GM19395 (cell line): ENCODE results near the gene ZNFX1.
A peak's percentile ranks its signal among the peaks of the same experiment; 100 is the strongest.

Source experiments
- ATAC-seq: cut with Tn5 transposase; IDR thresholded peaks from one replicate; pipeline ENCODE4 v1.9.1; 2021; ENCODE audit warnings: mild to moderate bottlenecking, moderate library complexity; ENCODE audit not compliant: unreplicated experiment

Gene ZNFX1

DNA sequence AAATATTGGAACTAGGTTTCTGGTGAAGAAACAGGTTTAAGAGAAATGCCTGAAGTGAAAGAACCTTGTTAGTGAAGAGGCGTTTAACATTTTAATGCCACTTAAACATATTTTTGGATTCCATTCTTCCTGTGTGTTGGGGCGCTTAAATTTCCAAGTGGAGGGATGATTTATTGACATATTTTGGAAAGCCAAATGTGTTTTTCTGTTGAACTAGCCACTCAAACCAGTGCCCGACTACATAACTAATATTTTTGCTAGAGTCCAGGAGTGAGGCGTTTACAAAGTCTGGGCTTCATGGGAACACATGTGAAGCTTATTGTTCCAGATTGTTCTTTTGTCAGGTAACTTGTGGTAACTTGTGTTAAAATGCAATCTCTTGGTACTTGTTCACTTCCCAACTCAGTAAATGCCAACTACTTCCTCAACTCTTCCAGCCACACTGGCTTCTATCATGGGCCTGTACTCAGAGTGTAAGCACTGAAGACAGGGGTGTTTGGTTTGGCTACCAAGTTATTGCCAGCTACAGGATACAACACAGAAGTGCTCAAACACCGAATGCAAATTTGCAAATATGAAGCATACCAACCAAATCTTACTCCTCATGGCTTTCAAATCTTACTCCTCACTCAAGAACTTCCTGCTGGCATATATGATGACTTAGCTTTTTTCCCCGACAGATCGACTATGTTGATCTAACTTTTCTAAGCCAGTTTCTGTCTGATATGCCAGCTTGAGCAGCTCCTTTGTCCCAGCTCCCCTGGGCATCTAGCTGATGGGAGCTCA is 2.0 kb upstream of the ZNFX1 start:
- no peak for ATAC-seq

DNA sequence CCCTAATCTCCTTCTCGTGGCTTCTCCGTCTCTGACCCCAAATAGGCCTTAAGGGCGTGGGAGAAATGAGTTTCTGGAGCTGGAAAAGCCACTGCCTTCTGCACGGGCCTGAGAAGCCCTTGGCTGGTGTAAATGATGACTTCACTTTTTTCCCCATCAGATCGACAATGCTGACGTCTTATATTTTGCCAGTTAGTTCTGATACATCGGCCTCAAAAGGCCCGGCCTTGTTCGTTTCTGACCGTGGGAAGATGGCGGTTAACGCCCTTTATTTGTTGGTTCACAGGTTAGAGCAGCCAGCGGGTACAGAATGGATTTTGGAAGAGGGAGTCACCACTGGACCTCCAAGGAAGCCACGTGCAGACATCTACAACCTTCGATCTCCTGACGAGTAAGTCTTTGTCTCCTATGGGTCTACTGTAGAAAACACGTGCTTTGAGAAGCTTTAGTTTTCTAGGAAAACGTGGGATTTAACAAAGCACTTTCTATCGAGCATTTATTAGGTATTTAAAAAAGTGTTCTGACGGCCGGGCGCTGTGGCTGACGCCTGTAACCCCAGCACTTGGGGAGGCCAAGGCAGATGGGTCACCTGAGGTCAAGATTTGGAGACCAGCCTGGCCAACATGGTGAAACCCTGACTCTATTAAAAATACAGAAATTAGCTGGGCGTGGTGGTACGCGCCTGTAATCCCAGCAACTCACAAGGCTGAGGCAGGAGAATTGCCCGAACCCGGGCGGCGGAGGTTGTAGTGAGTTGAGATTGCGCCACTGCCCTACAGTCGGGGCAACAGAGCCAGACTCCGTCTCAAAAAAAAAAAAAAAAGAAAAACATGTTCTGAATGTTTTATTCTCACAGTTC is 1.2 kb upstream of the ZNFX1 start:
- ATAC-seq: no peak

DNA sequence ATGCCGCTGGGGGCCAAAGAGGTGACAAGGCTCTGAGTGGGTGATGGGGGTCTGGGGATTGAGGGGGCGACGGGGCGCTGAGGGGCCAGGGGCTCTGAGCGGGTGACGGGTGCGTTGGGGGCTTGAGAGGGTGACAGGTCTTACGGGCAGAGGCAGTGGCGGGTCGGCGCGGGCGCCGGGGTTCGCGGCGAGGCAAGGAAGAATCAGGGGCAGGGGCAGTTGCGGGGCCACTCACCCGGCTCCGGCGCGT is 146 bp downstream of the ZNFX1 start:
- ATAC-seq: no peak

DNA sequence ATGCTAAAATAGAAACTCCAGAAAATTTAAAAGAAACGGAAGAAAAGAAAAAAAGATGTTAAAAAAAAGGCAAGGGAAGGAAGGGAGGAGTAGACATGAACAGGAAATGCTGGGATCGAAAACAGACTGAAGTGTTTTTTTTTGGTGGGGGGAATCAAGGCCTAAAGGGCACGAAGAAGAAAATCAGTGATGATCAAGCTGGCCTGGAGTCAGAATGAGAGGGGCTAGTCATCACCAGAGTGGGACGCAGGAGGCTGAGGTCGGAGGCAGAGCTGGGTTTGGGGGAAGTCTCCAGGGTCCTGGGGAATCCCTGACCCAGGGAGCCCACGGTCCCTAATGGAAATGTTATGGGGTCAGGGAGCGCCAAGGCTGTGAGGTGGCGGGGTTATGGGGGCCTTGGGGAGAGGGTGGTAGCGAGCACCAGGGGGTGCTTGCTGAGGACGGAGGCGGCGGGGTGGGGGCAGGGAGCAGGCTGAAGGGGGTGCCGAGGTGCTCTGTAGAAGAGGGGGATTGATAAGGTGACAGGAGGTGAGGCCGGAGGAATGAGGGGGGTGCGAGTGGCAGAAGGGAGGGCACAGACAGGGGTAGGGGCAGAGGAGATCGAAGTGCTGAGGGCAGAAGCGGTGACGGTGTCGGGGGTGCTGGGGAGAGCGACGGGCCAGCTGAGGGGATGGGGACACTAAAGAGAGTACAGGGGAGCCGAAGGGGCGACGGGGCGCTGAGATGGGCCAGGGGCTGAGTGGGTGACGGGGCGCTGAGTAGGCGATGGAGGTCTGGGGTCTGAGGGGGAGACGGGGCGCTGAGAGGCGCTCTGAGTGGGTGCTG is 684 bp downstream of the ZNFX1 start:
- no peak for ATAC-seq

DNA sequence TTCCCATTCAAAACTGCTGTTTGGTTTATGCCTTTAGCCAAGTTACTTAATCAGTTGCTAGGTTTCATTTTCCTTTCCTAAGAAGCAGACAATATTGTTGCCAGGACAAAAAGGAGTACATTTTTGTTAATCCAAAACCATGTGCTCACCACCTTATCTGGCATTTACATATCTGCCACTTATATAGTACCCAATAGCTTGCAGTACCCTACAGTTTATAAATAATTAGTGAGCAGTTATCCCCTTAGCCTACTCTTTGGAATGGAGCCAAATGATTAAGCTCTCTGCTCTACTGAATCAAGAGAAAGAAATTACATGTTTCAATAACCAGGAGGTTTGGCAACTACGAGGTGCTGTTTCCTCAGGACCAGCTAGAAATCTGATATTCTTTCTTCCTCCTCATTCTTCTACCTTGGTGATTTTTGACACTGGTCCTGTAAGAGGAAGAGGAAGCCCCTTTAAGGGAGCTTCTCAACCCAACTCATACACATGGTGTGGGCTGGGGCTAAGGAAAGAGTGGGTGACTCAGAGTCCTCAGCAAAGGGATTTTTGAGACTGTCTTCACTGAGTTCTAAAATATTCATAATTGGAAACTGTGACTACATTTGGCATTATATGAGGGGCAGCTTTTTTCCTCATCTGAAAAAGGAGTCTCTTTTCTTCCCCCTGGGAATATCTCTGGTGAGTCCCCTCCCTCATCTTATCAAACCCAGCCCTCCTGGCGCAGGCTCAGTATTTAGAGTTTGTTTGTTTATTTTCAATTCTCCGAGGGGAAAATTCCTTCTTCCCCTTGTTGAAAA is 1.5 kb downstream of the ZNFX1 start:
- no peak for ATAC-seq

DNA sequence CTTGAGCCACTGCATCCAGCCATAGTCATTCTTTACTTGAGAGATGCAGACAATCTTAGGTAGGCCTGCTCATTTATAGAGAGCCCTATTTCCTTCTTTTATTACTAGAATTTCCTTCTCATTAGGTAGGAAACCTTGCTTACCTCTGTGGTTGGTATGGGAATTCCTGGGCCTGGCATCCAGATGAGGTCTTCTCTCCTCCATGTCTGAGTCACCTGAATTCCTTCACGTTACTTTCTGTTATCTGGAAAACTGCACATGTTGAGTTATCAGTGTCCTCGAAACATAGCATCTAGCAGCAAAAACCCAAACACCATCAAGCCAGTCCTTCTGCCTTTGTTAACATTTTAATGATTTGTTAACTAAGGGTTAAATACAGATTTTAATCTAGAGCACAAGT is 2.2 kb downstream of the ZNFX1 start:
- no peak for ATAC-seq

DNA sequence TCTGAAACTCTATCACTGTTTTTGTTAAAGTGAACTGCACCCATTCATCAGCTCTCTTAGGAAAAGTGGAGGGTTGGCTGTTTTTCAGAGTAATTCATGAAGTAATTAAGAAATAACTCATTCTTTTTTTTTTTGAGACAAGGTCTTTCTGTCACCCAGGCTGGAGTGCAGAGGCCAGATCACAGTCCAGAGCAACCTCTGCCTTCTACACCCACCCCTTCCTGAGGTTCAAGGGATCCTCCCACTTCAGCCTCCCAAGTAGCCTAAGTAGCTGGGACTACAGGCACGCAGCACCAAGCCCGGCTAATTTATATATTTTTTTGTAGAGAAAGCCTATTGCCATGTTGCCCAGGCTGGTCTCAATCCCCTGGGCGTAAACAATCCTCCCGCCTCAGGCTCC is 2.6 kb downstream of the ZNFX1 start:
- no peak for ATAC-seq

DNA sequence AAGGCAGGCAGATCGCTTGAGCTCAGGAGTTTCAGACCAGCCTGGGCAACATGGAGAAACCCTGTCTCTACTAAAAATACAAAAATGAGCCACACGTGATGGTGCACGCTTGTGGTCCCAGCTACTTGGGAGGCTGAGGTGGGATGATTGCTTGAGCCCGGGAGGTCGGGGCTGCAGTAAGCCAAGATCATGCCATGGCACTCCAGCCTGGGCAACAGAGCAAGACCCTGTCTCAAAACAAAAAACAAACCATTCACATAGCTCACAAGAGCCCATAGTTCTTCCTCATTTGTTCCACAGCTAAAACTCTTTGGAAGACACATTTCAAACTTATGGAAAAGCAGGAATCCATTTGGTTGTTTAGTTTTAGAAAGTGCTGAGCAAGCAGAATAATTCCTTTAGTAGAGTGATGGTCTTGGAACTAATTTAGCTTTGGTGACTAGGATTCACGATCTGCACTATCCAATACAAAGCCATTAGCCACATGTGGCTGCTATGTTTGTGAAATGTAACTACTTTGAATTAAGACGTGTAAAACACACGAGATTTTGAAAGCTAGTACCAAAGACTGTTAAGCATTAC is 4.1 kb downstream of the ZNFX1 start:
- ATAC-seq: no peak

DNA sequence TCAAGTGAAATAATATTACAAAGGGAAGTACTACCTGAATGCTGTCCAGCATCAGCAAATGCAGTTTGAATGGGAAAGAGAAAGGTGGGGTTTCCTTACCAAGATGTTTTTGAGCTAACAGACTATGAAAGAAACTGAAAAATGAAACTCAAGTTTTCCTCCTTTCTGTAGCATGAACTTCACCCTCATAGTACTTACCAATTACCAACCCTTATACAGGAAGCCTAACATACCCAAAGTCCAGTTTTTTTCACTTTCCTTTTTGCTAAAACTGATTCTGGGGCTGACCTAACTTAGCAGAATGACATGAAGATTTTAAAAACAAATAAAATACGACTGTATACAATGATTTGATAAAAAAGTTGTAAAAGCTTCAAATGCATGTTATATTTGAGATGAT is 5.2 kb downstream of the ZNFX1 start:
- ATAC-seq: peak; percentile 53

DNA sequence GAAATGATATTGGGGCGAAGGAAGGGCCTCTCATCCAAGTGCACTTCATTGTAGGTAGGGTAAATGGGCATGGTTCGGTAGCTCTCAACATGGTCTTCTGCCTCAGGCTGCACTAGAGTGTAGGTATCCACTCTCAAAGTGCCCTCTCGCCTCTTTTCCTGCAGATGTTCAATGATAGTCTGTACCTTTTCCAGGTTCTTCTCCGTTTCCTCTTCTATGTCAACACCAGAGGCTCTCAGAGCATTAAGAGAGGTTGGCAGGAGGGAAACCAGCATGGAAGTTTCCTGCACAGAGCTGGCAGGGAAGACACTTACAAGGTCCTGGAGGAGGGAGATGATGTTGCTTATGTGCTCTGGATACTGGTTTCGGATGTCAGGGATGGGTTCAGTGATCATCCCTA is 7.1 kb downstream of the ZNFX1 start:
- no peak for ATAC-seq

DNA sequence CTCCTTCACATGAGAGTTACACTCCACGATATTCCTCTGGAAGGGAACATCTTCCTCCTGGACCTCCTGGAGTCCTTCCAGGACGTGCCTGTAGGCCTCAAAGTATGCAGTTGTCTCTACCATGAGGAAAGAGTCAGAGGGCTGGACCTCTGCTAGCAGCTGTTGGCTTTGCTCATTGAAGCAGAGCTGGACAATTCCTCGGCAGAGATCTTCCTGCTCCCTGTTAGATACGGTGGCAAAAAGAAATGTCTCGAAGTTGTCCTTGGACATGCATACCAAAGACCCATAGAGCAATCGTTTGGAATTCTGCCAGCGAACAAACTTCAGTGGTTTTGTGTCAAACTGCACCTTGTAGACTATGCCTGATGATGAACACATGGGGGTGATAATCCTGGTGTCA is 7.7 kb downstream of the ZNFX1 start:
- ATAC-seq: no peak

DNA sequence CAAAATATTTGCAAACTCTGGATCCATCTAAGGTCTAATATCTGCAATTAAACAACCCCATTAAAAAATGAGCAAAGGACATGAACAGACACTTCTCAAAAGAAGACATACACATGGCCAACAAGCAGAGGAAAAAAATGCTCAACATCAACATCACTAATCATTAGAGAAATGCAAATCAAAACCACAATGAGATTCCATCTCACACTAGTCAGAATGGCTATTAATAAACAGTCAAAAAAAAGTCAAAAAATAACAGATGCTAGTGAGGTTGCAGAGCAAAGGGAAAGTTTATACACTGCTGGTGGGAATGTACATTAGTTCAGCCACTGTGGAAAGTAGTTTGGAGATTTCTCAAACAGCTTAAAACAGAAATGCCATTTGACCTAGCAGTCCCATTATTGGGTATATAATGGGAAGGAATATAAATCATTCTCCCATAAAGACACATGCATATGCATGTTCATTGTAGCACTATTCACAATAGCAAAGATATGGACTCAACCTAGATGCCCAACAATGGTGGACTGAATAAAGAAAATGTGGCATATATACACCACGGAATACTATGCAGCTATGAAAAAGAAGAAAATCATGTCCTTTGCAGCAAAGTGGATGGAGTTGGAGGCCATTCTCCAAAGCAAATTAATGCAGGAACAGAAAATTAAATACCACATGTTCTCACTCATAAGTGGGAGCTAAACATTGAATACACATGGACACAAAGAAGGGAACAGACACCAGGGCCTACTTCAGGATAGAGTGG is 9.1 kb downstream of the ZNFX1 start:
- ATAC-seq: no peak

DNA sequence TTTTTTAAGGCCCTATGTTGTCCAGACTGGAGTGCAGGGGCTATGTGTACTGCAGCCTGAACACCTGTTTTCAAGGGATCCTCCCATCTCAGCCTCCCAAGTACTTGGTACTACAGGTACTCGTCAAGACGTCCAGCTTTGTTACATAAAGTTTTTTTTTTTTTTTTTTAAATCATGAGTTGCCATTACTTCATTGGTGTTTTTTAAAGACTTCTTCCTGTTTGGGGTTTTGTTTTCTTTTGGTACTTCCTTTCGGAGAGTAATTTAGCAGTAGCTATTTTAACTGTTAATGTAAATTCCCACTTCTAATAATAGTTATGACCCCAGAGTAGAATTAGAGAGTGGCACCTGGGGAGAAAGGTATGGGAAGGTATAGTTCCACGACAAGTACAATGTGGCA is 10.5 kb downstream of the ZNFX1 start:
- ATAC-seq: no peak

DNA sequence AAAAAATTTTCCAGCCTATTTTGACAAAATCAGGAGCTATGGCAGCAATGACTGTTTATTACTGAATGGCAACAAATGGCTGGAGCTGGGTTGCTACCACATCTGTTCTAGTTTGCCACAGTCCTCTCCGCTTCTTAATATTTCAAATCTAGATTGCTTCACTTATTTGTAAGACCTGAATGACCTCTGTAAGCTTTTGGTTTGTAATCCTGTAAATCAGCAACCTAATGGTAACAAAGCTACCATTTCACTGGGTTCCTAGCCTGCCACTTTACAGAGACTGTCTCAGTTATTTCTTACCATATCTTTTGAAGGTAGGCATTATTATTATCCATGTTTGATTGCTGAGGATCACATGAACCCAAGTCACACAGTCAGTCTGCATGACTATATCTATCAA is 15.4 kb downstream of the ZNFX1 start:
- ATAC-seq: no peak

DNA sequence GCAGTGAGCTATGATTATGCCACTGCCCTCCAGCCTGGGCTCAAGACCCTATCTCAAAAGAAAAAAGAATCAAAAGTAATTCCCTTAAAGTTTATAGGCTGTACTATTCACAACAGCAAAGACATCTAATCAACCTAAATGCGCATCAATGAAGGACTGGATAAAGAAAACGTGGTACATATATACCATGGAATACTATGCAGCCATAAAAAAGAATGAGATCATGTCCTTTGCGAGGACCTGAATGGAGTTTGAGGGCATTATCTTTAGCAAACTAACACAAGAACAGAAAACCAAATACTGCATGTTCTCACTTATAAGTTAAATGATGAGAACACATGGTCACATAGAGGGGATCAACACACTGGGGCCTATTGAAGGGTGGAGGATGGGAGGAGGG is 16.7 kb downstream of the ZNFX1 start:
- no peak for ATAC-seq

DNA sequence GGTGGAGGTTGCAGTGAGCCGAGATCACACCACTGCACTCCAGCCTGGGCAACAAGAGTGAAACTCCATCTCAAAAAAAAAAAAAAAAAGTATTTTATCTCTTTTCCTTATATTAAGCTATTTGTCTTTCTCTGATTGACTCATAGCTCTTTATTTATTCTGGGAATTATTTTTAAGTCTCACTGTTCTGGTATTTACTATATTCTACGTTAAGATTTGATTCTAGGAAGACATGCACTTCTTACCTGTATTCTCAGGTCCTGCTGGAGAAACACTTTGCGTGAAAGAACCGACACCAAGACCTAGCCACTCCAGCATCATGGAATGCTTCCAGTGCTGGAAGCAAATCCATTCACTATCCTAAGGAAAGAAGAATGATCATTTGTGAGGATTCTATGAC is 17.6 kb downstream of the ZNFX1 start:
- ATAC-seq: no peak

DNA sequence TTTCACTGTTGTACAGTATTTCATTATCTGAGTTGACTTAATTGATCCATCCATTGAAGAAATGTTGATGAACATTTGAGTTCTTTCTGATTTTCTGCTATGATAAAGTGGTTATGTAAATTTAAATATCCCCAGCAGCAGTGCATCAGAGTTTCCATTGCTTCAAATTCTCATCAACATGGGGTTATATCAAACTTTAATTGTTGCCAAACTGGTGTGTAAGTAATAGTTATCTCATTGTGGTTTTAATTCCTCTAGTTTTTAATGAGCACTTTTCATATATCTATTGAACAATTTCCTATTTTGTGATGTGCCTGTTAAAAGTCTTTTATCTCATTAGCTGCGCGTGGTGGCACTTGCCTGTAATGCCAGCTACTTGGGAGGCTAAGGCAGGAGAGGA is 18.1 kb downstream of the ZNFX1 start:
- no peak for ATAC-seq

DNA sequence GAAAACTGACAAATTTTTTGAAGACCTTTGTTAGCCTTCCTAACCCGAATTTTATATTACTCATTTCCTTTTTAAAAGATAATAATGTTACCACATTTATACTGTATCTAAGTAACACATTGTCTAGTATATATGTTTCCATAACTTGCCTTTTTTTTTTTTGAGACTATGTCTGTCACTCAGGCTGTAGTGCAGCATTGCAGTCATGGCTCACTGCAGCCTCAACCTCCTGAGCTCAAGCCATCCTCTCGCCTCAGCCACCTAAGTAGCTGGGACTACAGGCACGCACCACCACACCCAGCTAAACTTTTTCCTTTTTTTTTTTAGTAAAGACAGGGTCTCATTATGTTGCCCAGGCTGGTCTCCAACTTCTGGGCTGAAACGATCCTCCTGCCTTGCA is 18.6 kb downstream of the ZNFX1 start:
- no peak for ATAC-seq

DNA sequence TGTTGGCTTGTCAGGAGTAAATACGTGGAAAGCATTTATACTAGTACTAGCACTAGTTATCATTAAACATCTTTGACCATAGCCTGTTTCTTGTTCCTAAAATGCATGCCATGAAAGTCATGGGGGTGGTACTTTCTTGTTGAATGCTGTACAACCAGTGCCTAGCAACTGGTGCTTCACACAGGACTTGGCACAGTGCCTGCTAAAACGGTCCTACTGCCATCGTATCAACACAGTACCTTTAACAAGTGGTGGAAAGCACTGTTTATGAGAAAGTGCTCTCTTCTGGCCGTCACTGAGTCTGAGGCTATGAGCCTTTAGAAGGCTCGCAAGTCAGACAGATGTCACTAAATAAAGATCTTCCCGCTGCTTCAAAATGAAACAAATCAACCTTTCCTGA is 21.6 kb downstream of the ZNFX1 start:
- ATAC-seq: no peak
